Measurements from ENCODE around the gene C9.

GRCh38 chr5:39349484-39349883 is 14.8 kb downstream of the C9 start:
- TF ChIP-seq YY1 (IDR thresholded peaks at IDR 0.05; ENCODE audit: insufficient read depth, insufficient read length), result no peak
- no peak for TF ChIP-seq ZNF274 (IDR thresholded peaks at IDR 0.05; ENCODE audit: low read depth, low read length)
